Activated CD4-positive, CD25-positive, alpha-beta regulatory T cell (primary cell): ENCODE results near the gene ARMC5.

ENCODE experiments used
- DNase-seq, 4 experiments: peaks; one replicate each; lab custom pipeline; 2025; lab: John Stamatoyannopoulos, UW

The ARMC5 gene

DNA sequence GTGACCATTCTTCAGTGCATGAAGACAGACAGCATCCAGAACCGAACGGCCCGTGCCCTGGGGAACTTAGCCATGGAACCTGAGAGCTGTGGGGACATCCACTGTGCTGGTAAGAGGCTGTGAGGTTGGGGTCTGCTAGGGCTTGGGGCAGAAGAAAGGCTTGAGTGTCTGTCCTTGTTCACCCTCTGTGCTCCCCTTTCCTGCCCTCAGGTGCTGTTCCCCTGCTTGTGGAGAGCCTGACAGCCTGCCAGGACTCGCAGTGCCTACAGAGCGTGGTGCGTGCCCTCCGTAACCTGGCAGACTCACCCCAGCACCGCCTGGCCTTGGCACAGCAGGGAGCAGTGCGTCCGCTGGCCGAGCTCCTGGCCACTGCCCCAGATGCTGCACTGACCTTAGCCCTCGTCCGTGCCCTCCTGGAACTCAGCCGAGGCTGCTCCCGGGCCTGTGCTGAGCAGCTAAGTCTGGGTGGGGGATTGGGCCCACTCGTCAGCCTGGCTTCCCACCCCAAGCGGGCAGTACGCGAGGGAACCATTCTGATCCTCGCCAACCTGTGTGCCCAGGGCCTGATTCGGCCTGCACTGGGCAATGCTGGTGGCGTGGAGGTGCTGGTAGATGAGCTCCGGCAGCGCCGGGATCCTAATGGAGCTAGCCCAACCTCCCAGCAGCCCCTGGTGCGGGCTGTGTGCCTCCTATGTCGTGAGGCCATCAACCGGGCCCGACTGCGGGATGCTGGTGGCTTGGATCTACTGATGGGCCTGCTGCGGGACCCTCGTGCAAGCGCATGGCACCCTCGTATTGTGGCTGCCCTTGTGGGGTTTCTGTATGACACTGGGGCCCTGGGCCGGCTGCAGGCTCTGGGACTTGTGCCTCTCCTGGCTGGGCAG is 2.9 kb downstream of the ARMC5 start:
- no peak for DNase-seq

- DNase-seq: no peak
These were observed 5.1 kb downstream of the ARMC5 start for GRCh38 chr16:31464348-31464769.

GRCh38 chr16:31464781-31465260 is 5.5 kb downstream of the ARMC5 start:
- DNase-seq: no peak

- DNase-seq: no peak
These were observed 6.6 kb downstream of the ARMC5 start for GRCh38 chr16:31465788-31466370.

GRCh38 chr16:31466381-31466841 is 7.1 kb downstream of the ARMC5 start:
- no peak for DNase-seq

DNA sequence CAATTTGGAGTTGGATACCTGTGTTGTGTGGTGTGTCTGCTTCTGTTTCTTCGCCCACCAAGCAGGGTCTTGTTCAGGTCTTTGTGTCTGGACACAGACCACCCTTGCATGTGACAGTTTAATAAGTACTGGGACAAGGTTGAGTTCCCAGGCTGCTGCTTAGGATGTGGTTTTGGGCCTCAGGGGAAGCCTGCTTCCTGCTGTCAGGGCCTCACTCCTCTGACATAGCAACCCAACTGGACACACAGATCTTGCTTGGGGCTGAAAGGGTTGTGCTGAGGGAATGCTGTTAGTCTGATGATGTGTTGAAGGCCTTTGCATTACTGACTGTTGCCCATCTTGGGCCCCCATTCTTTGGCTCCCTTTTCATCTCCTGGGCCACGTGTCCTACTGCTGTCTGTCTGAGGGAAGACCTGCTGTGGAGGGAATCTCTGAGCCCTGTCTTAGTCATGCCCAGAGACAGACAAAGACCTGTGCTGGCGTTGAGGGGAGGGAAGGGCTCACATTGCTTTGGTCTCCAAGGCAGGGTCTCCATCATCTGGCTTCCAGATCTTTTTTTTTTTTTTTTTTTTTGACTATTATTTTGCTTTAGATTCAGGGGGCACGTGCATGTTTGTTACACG is 8.0 kb downstream of the ARMC5 start:
- DNase-seq: no peak

GRCh38 chr16:31467858-31468257 is 8.6 kb downstream of the ARMC5 start:
- DNase-seq: no peak

DNA sequence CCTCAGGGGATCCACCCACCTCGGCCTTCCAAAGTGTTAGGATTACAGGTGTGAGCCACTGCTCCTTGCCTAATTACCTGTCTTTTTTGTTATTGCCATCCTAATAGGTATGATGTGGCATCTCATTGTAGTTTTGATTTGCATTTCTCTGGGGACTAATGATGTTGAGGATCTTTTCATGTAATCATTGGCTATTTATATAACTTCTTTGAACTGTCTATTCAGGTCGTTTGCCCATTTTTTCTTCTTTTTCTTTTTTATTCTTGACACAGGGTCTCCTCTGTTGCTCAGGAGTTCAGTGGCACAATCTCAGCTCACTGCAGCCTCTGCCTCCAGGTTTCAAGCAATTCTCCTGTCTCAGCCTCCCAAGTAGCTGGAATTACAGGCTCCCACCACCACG is 11.3 kb downstream of the ARMC5 start:
- DNase-seq: no peak

- no peak for DNase-seq
These were observed 12.1 kb downstream of the ARMC5 start for GRCh38 chr16:31471241-31471874.

- no peak for DNase-seq
These were observed 12.8 kb downstream of the ARMC5 start, which contains the start of gene TGFB1I1 for GRCh38 chr16:31471875-31472708. Gene TGFB1I1, plus strand, starts transcription at chr16:31472152. Its CDS starts 37 bp downstream, at chr16:31472189.

GRCh38 chr16:31472709-31473203 is 13.5 kb downstream of the ARMC5 start:
- no peak for DNase-seq

- DNase-seq: no peak
These were observed 14.1 kb downstream of the ARMC5 start for GRCh38 chr16:31473264-31473984.

DNA sequence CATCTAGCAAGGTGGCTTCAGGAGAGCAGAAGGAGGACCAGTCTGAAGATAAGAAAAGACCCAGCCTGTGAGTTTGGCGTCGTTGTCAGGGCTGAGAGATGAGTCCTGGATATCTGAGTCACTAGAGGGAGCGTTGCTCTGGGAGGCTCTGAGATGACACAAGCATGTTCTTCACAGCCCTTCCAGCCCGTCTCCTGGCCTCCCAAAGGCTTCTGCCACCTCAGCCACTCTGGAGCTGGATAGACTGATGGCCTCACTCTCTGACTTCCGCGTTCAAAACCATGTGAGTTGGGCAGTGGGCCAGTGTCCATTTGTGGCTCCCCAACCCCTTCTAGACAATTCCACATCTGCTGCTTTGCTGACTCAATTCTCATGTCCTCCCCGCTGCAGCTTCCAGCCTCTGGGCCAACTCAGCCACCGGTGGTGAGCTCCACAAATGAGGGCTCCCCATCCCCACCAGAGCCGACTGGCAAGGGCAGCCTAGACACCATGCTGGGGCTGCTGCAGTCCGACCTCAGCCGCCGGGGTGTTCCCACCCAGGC is 14.9 kb downstream of the ARMC5 start:
- DNase-seq: no peak

- no peak for DNase-seq
These were observed 15.8 kb downstream of the ARMC5 start for GRCh38 chr16:31474773-31475738.

DNA sequence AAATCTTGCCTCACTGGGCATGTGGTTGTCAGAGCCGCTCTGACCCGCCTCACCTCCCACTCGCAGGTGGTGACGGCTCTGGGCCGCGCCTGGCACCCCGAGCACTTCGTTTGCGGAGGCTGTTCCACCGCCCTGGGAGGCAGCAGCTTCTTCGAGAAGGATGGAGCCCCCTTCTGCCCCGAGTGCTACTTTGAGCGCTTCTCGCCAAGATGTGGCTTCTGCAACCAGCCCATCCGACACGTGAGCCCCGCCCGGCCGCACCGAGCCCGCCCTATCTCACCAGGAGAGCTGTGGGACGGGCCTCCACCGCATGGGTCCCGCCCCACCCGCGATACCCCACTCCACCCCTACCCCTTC is 16.6 kb downstream of the ARMC5 start:
- no peak for DNase-seq

DNA sequence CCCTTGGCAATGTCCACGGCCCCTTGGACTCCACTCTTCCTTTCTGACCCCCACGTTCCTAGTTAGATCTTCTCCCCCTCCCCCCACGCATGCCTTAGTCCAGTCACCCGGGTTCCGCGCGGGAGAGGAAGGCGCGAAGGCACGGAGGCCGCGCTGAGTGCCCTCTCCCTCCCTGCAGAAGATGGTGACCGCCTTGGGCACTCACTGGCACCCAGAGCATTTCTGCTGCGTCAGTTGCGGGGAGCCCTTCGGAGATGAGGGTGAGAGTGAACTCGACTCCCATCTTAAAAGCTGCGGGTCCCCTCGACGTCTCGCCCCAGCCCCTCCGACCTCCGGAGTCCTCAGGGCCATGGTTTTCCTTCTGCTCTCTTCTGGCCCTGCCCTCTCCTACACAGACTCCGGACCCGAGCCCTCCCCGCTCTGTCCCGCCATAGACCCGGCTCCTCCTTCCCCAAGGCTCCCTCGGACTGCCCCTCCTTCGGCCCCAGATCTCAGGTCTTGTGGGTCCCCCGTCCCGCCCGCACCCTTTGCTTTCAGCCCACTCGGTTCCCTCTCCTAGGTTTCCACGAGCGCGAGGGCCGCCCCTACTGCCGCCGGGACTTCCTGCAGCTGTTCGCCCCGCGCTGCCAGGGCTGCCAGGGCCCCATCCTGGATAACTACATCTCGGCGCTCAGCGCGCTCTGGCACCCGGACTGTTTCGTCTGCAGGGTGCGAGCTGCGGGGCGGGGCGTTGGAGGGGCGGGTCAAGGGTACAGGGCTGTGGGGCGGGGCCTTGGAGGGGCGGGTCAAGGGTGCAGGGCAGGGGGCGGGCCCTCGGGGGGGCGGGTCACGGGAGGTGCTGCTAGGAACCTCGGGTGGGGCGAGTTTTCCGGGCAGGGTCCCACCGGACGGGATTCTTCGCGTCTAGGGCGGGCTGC is 17.3 kb downstream of the ARMC5 start:
- peak; percentile 78 to 91 (median 84) for DNase-seq

DNA sequence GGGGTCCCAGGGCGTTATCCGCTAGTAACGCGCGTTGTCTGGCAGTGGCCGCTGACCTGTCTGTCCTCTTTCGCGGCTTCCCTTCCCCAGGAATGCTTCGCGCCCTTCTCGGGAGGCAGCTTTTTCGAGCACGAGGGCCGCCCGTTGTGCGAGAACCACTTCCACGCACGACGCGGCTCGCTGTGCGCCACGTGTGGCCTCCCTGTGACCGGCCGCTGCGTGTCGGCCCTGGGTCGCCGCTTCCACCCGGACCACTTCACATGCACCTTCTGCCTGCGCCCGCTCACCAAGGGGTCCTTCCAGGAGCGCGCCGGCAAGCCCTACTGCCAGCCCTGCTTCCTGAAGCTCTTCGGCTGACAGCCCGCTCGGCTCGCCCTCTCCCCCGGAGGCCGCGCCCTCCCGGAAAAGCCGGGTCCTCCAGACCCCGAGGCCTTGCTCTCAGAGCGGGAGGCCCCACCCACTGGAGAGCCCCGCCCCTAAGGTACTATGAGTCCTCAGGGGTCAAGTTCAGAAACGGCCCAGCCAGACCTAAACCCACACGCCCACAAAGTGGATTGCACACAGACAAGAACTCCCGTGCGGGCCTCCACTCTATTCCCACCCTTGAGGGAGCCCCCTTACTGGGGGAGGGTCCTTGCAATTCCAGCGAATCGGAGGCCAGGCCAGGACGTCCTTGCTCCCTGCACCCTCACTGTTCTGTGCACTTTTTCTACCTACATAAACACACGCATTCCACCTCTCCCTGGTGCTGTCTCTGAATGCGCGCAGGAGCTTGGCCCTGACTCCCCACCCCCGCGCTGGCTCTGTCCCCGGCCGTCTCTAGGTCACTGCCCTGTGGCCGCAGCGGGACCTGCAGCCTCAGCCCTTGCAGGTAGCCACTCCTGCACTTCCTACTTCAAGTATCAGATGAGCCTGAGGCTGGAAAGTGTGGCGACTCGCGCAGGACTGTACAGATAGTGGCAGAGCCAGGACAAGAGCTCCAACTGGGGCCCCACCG is 18.2 kb downstream of the ARMC5 start:
- no peak for DNase-seq
